GM19239 (cell line): ENCODE results near the gene ARHGEF18.
"Not testable (repeated sequence)": the region's sequence is repeated elsewhere in the genome, so short reads cannot be mapped to it uniquely, and the experiment has no call there.

Experiments used
- DNase-seq: peaks from one replicate; pipeline ENCODE4 v3.0.0; 2011; ENCODE audit warnings: low spot score; ENCODE audit not compliant: insufficient read length
- FAIRE-seq: peaks from 2 replicates; lab custom pipeline; 2011; peaks lifted over from hg19 to GRCh38; lab: Jason Lieb, UNC

ARHGEF18 gene

GRCh38 chr19:7348587-7349230 lies at the start of gene ARHGEF18:
Gene ARHGEF18 (plus strand): TSS chr19:7348937. CDS start chr19:7362891, 13,954 bp downstream.
- peak; percentile 94 for FAIRE-seq
- no peak for DNase-seq

- FAIRE-seq, result no peak
Measured at GRCh38 chr19:7301525-7301924, 47.2 kb upstream of the ARHGEF18 start.

DNA sequence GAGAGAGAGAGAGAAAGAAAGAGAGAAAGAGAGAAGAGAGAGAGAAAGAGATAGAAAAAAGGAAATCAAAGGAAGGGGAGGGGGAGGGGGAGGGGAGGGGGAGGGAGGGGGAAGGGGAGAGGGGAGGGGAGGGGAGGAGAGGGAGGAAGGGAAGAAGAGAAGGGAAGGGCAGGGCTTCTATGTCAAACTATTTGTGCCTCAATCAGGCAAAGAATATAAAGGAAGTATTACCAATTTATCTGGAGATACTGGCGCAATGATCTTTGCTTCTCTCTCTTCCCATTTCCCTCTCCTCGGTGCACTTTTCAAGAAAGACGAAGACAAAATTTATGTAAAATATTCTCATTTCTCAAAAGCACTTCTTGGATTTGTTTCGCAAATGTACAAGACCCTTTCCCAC lies 45.3 kb upstream of the ARHGEF18 start:
- FAIRE-seq (no peak), DNase-seq (no peak)

More at GRCh38 chr19:7301525-7301924, 47.2 kb upstream of the ARHGEF18 start:
- no peak for DNase-seq

GRCh38 chr19:7304200-7304599 lies 44.5 kb upstream of the ARHGEF18 start:
- no peak for FAIRE-seq
- no peak for DNase-seq

DNA sequence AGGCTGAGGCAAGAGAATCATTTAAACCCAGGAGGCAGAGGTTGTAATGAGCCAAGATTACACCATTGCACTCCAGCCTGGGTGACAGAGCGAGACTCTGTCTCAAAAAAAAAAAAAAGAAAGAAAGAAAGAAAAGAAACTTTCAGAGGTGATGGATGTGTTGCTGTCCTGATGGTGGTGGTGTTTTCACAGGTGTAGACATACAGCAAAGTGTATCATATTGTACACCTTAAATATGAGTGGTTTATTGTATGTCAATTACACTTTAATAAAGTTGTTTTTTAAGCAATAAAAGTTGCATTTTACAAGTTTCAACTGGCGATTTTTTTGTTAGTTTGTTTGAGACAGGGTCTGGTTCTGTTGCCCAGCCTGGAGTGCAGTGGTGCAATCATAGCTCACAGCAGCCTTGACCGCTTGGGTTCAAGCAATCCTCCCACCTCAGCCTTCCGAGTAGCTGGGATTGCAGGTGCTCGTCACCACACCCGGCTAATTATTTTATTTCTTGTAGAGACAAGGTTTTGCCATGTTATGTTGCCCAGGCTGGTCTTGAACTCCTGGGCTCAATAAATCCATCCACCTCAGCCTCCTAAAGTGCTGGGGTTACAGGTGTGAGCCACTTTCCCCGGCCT lies 41.0 kb upstream of the ARHGEF18 start:
- DNase-seq, result no peak
- FAIRE-seq, result no peak

DNA sequence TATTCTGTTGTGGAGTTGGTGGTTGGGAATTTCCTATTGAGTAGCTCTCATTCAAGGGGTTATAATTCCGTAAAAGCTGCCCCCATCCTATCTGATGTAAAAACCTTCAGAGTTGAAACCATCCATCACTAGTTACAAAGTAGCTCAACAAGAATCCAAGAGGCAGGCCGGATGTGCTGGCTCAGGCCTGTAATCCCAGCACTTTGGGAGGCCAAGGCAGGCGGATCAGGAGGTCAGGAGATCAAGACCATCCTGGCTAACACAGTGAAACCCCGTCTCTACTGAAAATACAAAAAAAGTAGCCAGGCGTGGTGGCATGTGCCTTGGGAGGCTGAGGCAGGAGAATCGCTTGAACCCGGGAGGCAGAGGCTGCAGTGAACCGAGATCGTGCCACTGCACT lies 40.4 kb upstream of the ARHGEF18 start:
- FAIRE-seq, result not testable (repeated sequence)

DNA sequence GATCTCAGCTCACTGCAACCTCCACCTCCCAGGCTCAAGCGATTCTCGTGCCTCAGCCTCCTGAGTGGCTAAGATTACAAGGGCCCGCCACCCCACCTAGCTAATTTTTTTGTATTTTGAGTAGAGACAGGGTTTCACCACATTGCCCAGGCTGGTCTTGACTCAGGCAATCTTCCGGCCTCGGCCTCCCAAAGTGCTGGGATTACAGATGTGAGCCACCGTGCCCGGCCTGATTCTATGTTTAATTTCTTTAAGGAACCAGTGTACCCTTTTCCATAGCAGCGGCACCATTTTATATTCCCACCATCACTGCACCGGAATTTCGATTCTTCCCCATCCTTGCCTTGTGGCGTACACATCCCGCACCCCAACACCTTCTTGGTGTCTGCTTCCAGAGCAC lies 36.8 kb upstream of the ARHGEF18 start:
- DNase-seq (no peak), FAIRE-seq (no peak)

More for the DNA sequence above, 40.4 kb upstream of the ARHGEF18 start:
- not testable (repeated sequence) for DNase-seq

DNA sequence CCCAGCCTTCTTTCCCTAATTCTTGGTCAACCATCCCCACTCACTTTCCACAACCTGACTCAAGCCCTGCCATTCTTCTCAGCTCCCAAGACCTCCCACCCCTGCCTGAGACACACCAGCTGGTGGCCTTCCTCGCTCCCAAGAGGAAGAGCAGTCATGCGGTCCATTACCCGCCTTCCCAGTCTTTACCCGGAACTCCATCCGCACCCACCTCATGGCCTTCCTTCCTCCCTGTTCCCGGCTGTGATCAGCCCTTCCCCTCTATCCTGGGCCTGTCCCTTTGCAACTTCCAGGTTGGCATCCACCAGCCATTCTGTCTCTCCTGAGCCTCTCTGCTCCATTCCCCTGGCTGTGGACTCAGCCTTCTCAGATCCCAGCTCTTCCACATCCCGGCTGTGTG lies 35.9 kb upstream of the ARHGEF18 start:
- no peak for FAIRE-seq
- DNase-seq, result no peak

DNA sequence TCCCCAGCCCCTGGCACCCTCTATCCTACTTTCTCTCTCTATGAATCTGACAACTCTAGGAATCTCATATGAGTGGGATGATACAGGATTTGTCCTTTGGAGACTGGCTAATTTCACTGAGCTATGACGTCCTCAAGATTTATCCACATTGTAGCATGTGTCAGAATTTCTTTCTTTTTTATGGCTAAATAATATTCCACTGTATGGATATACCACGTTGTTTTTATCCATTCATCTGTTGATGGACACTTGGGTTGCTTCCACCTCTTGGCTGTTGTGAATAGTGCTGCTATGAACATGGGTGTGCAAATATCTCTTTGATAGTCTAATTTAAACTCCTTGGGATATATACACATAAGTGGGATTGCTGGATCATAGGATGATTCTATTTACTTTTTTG lies 30.6 kb upstream of the ARHGEF18 start:
- FAIRE-seq (no peak), DNase-seq (no peak)

DNA sequence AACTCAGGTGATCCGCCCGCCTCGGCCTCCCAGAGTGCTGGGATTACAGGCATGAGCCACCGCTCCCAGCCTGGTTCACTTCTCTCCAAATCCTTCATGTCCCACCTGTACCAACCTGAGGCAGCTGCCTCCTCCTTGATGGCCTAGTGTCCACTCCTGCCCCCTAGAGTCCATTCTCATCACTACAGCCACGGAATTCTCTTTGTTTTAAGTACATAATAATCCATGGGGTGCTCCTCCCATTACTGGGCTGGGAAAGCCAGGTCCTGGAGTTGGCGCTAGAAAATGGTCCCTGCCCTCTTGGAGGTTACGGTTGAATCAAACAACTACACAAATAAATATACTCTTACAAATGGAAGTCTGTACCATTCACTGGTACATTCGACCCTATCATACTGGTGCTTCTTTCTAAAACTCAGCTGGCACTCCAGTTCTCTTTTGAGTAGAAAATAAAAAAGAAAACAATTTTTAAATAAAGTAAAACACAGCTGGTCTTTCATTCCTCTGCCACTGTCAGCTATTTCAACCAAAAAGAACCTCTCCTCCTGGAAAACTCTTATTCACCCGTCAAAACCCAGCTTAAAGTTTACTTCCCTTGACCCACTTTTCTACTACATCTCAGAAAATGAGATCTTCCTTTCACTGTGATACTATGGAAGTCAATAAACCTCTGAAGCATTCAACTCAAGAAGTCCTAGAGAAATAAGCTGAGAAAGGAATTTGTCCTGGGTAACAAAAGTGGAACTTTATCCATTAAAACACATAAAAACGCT lies 22.4 kb upstream of the ARHGEF18 start:
- FAIRE-seq (no peak), DNase-seq (no peak)

DNA sequence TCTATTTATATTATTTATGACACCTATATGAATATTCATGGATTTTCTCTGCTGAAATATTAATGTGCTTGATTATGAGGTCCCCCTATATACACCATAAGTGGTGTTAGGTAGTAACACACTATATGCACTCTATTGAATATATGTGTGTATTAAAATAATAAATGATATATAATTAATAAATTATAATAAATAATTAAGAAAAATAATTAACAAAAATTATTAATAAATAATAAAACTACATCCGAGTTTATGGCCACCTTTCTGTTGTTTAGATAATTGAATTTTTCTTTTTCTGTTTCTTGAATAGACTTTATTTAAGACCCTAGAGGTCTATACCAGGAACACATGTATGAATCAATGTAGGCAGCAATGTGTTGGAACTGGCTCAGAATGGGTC lies 20.9 kb upstream of the ARHGEF18 start:
- no peak for FAIRE-seq
- DNase-seq, result no peak

GRCh38 chr19:7328647-7329046 lies 20.1 kb upstream of the ARHGEF18 start:
- FAIRE-seq (no peak), DNase-seq (no peak)

- FAIRE-seq, result no peak
- no peak for DNase-seq
Measured at GRCh38 chr19:7331446-7331845, 17.3 kb upstream of the ARHGEF18 start.

DNA sequence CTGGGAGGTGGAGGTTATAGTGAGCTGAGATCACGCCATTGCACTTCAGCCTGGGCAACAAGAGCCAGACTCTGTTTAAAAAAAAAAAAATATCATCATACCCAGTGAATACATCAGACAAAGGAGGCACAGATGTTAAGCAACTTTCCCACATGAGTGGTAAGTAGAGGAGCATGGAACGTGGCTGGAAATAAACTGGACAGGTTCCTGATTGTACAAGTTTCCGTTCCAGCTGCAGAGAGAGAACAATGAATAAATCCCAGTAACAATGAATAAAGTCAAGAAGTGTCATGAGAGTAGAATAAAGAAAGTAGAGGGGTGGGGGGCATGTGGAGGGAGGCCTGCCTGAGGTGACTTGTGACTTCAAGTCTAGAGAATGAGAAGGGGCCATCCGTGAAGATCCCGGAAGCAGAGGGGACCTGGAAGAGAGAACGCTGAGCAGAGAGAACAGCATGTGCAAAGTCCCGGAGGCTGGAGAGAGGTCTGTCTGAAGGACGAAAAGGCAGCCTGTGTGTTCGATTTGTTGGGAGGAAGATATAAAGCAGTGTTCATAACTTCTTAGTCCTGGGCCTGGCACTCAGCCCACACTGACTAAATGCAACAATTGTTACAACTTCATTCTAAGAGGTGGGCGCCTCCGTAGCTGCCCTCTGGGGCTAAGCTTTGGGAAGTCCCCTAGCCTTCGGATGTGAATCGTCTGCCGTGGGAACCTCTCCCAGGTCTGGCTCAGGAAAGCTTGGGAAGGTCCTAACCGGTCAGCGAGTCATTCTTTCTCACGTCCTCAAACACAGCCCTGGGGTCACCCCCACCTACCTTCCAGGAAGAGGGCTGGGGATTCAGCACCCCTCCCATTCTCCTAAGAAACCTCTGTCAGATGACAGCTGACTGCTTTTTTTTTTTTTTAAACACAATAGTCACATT lies 15.3 kb upstream of the ARHGEF18 start:
- no peak for DNase-seq
- FAIRE-seq, result peak; percentile 88

GRCh38 chr19:7336321-7336973 lies 12.3 kb upstream of the ARHGEF18 start:
- DNase-seq (no peak), FAIRE-seq (peak; percentile 77)

DNA sequence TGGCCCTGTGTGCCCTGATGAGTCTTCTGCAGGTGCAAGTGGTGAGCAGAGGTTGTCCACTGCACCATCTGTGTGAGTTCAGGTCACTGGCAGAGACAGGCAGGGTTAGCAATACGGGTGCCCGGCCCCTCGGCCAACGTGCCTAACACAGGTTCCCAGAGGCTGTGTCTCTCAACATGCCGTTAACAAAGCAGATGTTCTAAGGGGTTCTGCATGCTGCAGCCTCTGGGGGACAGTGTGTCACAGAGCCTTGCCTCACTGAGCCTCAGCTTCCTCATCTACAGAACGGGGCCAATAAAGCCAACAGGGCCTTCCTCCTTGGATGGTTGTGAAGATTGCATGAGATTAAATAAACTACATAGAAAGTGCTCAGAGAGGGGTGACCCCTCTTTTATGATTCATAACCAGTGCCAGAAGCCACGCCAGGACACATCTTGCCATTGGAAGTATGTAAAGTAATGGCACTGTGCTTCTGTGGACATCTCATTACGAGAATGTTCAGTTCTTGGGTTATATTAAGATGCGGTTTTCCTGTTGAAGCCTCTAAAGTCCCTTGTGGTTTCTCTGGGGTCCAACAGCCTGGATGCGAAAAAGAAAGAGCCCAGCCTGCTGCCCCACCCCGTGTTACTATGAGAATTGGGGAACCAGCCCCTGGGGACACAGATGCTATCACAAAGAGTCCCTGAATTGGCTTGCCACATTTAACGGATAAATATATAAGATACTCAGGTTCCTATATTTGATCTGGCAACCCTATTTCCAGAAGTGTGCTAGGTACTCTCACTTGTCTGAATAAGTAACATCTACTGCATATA lies 11.2 kb upstream of the ARHGEF18 start:
- FAIRE-seq (peak; percentile 100), DNase-seq (no peak)

- DNase-seq (no peak), FAIRE-seq (peak; percentile 99)
Measured at GRCh38 chr19:7340959-7341837, 7.5 kb upstream of the ARHGEF18 start.

GRCh38 chr19:7342143-7342542 lies 6.6 kb upstream of the ARHGEF18 start:
- FAIRE-seq (no peak), DNase-seq (no peak)
